Raji (cell line): ENCODE data around the gene VPS13D.

Source experiments
- POLR2A ChIP-seq: IDR thresholded peaks from 2 replicates; pipeline ENCODE4 v1.6.1; 2011; ENCODE audit warnings: low read depth, low read length, control low read depth; ENCODE audit not compliant: insufficient read depth

VPS13D gene

DNA sequence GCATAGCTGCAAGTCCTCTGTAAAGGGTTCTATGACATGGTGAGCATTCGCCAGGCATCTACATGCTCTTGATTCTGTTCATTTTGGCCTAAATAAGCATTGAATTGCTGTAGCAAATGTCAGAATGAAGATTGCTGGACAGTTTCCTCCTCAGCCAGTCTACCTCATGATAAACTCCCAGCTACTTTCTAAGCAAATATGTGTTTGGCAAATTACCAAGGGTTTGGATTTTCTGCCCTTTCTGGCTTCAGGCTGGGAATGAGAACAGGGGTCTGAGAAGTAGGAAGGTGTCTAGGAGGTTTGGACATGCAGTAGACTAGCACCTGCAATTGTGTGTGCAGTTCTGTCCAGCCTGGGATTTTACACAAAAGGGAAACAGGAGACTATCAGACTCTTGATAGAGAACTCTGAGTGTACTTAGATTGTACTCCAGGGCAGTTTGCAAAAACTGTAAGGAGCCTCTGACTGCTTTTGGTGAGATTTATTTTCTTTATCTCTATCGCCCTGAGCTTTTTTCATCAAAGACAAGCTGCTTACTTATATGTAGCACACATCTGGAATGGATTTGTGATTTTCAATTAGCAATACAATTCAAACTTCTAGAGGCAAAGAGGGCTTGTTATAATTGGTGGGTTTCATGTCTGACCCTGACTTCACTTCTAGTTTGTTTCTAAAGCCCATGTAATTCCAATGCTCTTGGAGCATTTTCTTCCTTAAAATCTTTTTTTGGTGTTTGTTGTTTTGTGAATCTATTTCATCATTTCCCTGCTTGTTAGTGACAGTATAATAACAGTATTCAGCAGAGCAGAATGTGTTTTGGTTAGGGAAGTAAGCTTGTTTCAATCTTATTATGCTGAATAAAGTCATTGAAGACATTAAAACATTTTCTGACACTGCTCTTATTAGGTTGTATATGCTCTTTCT lies 150.8 kb downstream of the VPS13D start:
- TF ChIP-seq POLR2A: no peak

- TF ChIP-seq POLR2A: no peak
Observed at GRCh38 chr1:12383001-12383400, 153.2 kb downstream of the VPS13D start.

GRCh38 chr1:12383786-12384185 lies 154.0 kb downstream of the VPS13D start:
- no peak for TF ChIP-seq POLR2A

DNA sequence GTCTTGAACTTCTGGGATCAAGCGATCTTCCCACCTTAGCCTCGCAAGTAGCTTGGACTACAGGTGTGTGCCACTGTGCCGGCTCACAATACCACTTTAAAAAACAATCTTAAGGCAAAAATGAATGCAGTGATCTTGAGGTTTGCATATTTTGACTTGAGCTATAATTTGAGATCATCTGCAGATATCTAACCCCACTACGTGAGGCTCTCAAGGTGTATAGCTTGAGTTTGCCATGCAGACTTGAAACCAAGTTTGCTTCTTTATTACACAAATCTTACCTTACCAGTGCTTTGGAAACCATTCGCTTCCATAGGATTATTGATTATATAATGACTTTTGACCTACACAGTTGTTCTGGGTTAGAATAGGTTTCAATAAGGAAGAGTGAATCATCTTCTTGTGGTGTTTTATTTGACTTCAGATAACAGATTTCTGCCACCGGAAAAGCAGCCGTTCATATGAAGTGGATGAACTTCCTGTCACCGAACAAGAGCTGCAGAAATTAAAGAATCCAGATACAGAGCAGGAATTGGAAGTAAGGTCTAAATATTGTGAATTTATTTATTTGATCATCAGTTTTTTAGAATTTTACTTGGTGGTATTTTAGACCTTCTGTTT lies 155.1 kb downstream of the VPS13D start:
- TF ChIP-seq POLR2A: no peak

- no peak for TF ChIP-seq POLR2A
Observed at GRCh38 chr1:12386130-12386529, 156.3 kb downstream of the VPS13D start.

DNA sequence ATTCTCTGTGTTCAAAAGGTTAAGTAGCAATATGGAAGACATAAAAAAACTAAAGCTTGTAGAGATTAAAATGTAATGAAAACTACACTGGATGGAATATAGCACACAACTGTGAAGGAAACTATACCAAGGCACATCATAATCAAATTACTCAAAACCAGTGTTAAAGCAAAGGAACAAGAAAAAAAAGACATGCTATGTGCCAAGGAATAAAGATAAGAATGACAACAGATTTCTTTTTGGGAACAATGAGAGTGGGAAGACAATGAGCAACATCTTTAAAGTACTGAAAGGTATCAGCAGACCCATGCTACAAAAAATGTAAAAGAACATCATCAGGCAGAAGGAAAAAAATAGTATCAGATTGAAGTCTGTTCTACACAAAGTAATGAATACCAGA lies 157.8 kb downstream of the VPS13D start:
- no peak for TF ChIP-seq POLR2A

DNA sequence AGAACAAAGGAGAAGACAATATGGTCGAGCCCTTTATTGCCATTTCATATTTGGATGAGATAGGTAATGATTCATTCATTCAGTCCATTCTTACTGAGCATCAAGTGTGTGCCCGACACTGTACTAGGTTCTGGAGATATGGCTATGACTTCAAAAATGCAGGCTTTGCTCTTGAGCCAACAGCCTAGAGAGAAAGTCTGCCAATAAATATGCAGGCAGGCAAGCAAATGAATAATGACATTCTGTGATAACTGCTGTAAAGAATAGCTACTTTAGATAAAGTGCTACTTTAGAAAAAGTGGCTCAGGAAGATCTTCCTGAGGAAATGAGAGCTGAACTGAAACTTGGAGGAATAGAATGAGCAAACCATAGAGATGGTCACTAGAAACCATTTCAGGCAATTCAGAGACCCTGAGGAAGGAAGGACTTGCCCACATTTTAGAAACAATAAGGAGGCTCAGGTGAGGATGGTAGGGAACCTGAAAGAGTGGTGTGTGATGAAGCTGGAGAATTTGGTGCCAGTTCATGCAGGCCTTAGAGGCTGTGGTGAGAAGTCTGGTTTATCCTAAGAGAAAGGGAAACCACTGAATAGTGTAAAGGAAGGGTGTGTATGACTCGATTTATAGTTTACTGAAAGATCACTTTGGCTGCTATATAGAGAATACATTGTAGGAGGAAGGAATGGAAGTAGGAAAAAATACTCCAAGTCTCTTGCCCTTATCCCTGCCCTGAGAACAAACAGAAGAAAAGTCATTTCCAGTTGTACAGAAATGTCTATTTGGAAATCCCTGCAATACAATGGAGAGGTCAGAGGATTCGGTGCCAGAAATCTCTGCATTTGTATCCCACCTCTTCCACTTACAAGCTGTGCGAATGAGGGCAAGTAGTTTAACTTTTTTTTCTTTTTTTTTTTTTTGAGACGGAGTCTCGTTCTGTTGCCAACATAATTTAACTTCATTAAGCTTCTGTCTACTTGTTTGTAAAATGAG lies 167.9 kb downstream of the VPS13D start:
- TF ChIP-seq POLR2A: no peak

DNA sequence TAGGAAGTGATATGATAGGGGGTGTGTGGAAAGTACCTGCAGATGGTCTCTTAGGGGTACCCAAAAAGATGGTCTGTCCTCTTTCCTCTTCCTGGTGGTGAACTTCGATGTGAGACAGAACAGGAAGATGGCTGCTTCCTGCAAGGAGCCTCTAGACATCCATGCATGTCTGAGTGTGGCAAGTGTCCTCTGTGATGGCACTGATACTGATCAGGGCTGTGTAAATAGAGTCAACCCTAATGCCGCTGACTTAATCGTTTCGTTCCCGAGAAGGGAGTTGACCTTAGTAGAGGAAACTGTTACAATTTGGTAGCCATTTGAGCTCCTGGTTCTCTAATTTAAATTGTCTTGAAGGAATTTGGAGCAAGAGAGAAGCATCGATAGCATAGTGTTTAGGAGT lies 168.6 kb downstream of the VPS13D start:
- TF ChIP-seq POLR2A: no peak

DNA sequence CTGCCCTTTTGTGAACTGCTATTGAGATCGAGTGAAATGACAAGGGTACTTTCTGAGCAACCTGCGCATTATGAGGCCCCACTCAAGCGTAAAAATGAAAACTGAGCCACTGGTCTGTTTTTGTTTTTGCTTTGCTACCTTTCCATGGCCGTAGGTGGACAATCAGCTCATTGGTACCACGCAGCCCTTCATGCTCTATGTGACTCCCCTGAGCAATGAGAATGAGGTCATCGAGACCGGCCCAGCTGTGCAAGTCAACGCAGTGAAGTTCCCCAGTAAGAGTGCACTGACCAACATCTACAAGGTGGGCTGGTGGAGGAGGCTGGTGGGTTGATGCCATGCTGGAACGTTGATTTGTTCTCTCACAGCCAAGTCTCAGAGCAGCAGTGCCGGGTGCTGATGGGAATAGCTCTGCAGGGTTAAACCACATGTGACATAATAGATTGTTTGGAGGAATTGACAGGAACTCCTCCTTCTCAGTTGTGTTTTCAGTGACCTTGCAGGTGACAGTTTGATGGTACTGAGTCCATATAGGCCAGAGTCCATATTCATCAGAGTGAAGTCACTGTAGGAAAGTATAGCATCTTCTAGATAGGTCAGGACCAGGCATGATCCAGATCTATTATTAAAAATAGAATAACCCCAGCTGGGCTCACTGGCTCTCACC lies 170.3 kb downstream of the VPS13D start:
- TF ChIP-seq POLR2A: no peak

- no peak for TF ChIP-seq POLR2A
Observed at GRCh38 chr1:12402159-12402673, 172.4 kb downstream of the VPS13D start.

- TF ChIP-seq POLR2A: no peak
Observed at GRCh38 chr1:12402842-12403241, 173.0 kb downstream of the VPS13D start.

- no peak for TF ChIP-seq POLR2A
Observed at GRCh38 chr1:12404918-12405317, 175.1 kb downstream of the VPS13D start.

DNA sequence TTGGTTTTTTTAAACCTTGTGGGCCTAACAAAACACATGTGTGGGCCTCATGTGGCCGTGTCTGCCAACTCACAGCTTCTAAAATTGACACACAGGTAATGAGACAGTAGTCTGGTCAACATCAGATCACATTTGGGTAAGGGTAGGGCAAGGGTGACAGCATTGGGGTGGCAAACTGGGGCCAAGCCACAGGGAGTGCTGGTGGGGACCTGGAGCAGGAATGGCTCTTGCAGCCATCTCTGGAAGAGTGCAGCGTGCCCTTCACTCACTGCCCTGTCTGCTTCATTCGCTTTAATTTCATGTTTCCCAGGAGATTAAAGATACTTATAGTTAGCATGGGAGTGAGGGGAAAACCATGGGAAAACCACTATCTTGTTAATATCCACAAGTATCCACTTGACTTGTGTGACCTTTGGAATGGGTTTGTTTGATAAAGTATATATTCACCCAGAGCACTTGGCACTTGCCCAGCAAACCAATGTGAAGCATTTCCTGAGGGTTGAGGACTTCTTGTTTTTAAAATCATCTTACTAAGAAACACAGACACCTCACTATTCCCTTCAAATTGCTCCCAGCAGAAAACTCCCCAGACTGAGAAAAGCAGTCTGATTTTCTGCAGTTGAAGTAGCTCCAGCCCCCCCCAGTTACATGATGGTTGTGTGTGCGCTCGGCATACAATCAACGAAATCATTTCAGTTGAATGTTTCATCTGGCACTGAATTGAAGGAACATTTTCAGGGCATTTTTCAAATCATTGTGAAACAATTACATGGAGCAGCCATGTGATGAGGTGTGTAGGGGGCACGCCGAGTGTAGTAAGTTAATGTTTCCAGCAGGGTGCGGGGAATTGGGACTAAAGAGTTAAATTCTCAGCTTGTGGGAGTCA lies 175.7 kb downstream of the VPS13D start:
- TF ChIP-seq POLR2A: no peak
